ENCODE measurements around the gene ZSWIM4. TPM values are rescaled to one million over a fixed set of nuclear protein-coding genes. Genes with fewer than 3 reads are reported as not detected.

ZSWIM4 gene
- total and polyA plus RNA-seq, 9 donors, result 1.2 to 7.9 (median 4.3) TPM

DNA sequence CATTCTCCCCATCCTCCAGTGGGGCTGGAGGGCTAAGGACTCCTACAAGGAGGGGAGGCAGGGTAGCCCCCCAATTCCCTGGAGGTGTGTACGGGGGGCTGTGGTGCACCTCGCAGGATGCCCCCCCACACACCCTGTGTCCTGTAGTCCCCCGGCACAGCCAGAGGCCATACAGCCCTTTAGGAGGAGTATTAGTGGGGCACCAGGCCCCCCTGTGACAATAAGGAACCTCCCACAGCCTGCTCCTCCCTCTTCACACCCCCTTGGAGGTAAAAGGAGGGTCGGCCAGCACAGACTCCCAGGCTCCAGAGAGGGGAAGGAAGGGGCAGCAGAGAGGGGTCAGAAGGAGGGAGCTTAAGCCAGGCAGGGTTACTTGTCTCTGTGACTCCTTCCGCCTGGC is 81.6 kb downstream of the ZSWIM4 start, which contains the start of gene NANOS3:
TSS of gene NANOS3 (plus strand) at position 301 of the 400 bp plus-strand sequence. CDS start 115 bp downstream, outside the sequence.
- no peak for DNase-seq
- TF ChIP-seq POLR2A (IDR thresholded peaks at IDR 0.05) (no peak), CTCF (IDR thresholded peaks at IDR 0.05) (no peak), EP300 (IDR thresholded peaks at IDR 0.05) (no peak)
- Histone ChIP-seq H3K4me3 (no peak within 1 kb of the TSS), H3K36me3 (no peaks in the 10 kb centered on the region), H3K27ac (no peak within 1 kb of the TSS), H3K27me3 (no peaks in the 10 kb centered on the region), H3K4me1 (ENCODE audit: insufficient read depth) (peaks cover 5% of the 10 kb centered on the region), H3K9me3 (no peaks in the 10 kb centered on the region)
- WGBS, 3 donors, result 36 to 43% (median 42%) methylated on average over 5 of the region's 5 CpGs
- intact Hi-C loops (cut with DNase I), result loop anchor here in 1 of 4 donors (10.0 kb wide), 1 partner anchor 282 kb away; no protein-coding TSS in a partner anchor

- Histone ChIP-seq H3K4me3 (no peak overlapping the region), H3K27ac (no peak overlapping the region), H3K36me3 (no peaks in the 10 kb centered on the region), H3K9me3 (no peaks in the 10 kb centered on the region), H3K4me1 (ENCODE audit: insufficient read depth) (peaks cover 5% of the 10 kb centered on the region), H3K27me3 (no peaks in the 10 kb centered on the region)
- no peak for TF ChIP-seq EP300 (IDR thresholded peaks at IDR 0.05)
- TF ChIP-seq CTCF (IDR thresholded peaks at IDR 0.05), result no peak
- no peak for TF ChIP-seq POLR2A (IDR thresholded peaks at IDR 0.05)
- no peak for DNase-seq
- 85 to 89% (median 89%) methylated on average over 27 of the region's 27 CpGs for WGBS, 3 donors
- intact Hi-C loops (cut with DNase I), result loop anchor here in 1 of 4 donors (10.0 kb wide), 1 partner anchor 283 kb away; no protein-coding TSS in a partner anchor
Observed at GRCh38 chr19:13877303-13877702, 82.1 kb downstream of the ZSWIM4 start.

GRCh38 chr19:13880059-13881043 is 85.1 kb downstream of the ZSWIM4 start:
- Histone ChIP-seq H3K27ac (peak overlapping the region; percentile 3 to 60), H3K4me3 (no peak overlapping the region), H3K9me3 (no peaks in the 10 kb centered on the region), H3K27me3 (no peaks in the 10 kb centered on the region), H3K36me3 (no peaks in the 10 kb centered on the region), H3K4me1 (ENCODE audit: insufficient read depth) (peaks cover 7% of the 10 kb centered on the region)
- intact Hi-C loops (cut with DNase I), result loop anchor here in 3 of 4 donors (2.0 to 5.0 kb wide), 2 partner anchors 192 to 194 kb away; partner anchors contain the start of gene MISP3 (in 2 of the 3)
- TF ChIP-seq POLR2A (IDR thresholded peaks at IDR 0.05) (peak; percentile 25), CTCF (IDR thresholded peaks at IDR 0.05) (peak; percentile 94 to 99 (median 99)), EP300 (IDR thresholded peaks at IDR 0.05) (no peak)
- DNase-seq, result peak; percentile 93 to 98 (median 98)
- WGBS, 3 donors, result 6 to 7% (median 6%) methylated on average over 31 to 34 of the region's 34 CpGs

DNA sequence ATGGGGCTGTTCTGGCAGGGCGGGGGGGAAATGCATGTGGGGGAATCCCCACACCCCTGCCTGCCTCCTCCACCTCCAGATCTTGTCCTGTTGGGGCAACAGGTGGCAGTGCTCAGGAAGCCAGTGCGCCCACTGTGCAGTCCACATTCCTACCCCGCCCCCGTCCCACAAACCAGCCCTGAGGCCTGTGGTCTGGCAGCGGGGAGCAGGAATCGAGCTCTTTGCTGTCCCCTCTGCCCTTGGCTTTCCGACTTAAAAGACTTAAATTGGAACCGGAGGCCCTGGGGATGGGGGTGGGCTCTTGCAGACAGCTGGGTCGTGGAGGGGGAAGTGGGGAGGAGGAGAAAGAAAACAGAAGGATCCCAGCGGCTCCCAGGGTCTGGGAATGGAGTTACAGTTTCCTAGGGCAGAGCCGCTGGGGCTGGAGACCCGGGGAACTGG is 86.0 kb downstream of the ZSWIM4 start:
- Histone ChIP-seq H3K4me3 (no peak overlapping the region), H3K27ac (no peak overlapping the region), H3K9me3 (no peaks in the 10 kb centered on the region), H3K4me1 (ENCODE audit: insufficient read depth) (peaks cover 7% of the 10 kb centered on the region), H3K36me3 (no peaks in the 10 kb centered on the region), H3K27me3 (no peaks in the 10 kb centered on the region)
- TF ChIP-seq CTCF (IDR thresholded peaks at IDR 0.05), result no peak
- no peak for TF ChIP-seq POLR2A (IDR thresholded peaks at IDR 0.05)
- TF ChIP-seq EP300 (IDR thresholded peaks at IDR 0.05), result no peak
- 19 to 35% (median 24%) methylated on average over 12 of the region's 12 CpGs for WGBS, 3 donors
- DNase-seq, result no peak
- intact Hi-C loops (cut with DNase I), result loop anchor here in 3 of 4 donors (2.0 to 5.0 kb wide), 2 partner anchors 191 to 194 kb away; partner anchors contain the start of gene MISP3 (in 2 of the 3)

All from ovary (tissue), 9 donors.